ENCODE measurements around the gene CRTC3. TPM values are rescaled to one million over a fixed set of nuclear protein-coding genes. Genes with fewer than 3 reads are reported as not detected.

CRTC3 gene
- total and polyA plus RNA-seq, 2 donors (not counting 1 experiment from before 2014, with no cell fraction given) = 18.3 to 23.4 TPM

GRCh38 chr15:90552162-90552928, 22.6 kb downstream of the CRTC3 start:
- H3K4me1 ChIP-seq (ENCODE audit: control insufficient read depth, extremely low read depth, insufficient read depth, low read length) = peaks cover 14% of the 10 kb centered on the region
- H3K27me3 ChIP-seq (ENCODE audit: control insufficient read depth, insufficient read depth, low read length) = no peaks in the 10 kb centered on the region
- H3K9me3 ChIP-seq (ENCODE audit: control insufficient read depth, insufficient read depth, low read depth, low read length) = no peaks in the 10 kb centered on the region
- H2AFZ ChIP-seq (ENCODE audit: low read length) = no peak overlapping the region
- TF ChIP-seq EZH2 (IDR thresholded peaks at IDR 0.05; ENCODE audit: low read length, missing control alignments) = no peak
- TF ChIP-seq CTCF (conservative IDR thresholded peaks at IDR 0.05 in 1 of 2, IDR thresholded peaks at IDR 0.05 in 1 of 2; ENCODE audit: low read depth in 1 of 2, low read length in 2 of 2) = no peak
- H3K27ac ChIP-seq (ENCODE audit: insufficient read depth, low read length) = peak overlapping the region; percentile 93
- no peaks in the 10 kb centered on the region for H3K36me3 ChIP-seq (ENCODE audit: control insufficient read depth, insufficient read depth, low read length)
- peaks cover 9% of the 10 kb centered on the region for H3K79me2 ChIP-seq (ENCODE audit: control insufficient read depth, insufficient read depth, low read length)
- H3K9ac ChIP-seq (ENCODE audit: insufficient read depth, low read length) = peak overlapping the region; percentile 28
- H3K4me2 ChIP-seq (ENCODE audit: extremely low read depth, insufficient read depth, low read length) = peak overlapping the region; percentile 15
- H3K4me3 ChIP-seq (replicated peaks in 1 of 4; ENCODE audit: control extremely low read depth in 1 of 4, insufficient read depth in 1 of 4, low read depth in 3 of 4, low read length in 4 of 4) = no peak overlapping the region
- DNase-seq (ENCODE audit: low read depth in 2 of 2) = peak; percentile 80 to 96
- H4K20me1 ChIP-seq (ENCODE audit: control insufficient read depth, extremely low read depth, insufficient read depth, low read length) = no peaks in the 10 kb centered on the region

GRCh38 chr15:90552929-90553211, 23.1 kb downstream of the CRTC3 start:
- peak overlapping the region; percentile 93 for H3K27ac ChIP-seq (ENCODE audit: insufficient read depth, low read length)
- no peak for DNase-seq (ENCODE audit: low read depth in 2 of 2)
- H3K4me2 ChIP-seq (ENCODE audit: extremely low read depth, insufficient read depth, low read length) = peak overlapping the region; percentile 72
- H3K79me2 ChIP-seq (ENCODE audit: control insufficient read depth, insufficient read depth, low read length) = peaks cover 7% of the 10 kb centered on the region
- H3K36me3 ChIP-seq (ENCODE audit: control insufficient read depth, insufficient read depth, low read length) = no peaks in the 10 kb centered on the region
- TF ChIP-seq CTCF (conservative IDR thresholded peaks at IDR 0.05 in 1 of 2, IDR thresholded peaks at IDR 0.05 in 1 of 2; ENCODE audit: low read depth in 1 of 2, low read length in 2 of 2) (no peak), EZH2 (IDR thresholded peaks at IDR 0.05; ENCODE audit: low read length, missing control alignments) (no peak)
- H3K9ac ChIP-seq (ENCODE audit: insufficient read depth, low read length) = no peak overlapping the region
- H3K9me3 ChIP-seq (ENCODE audit: control insufficient read depth, insufficient read depth, low read depth, low read length) = no peaks in the 10 kb centered on the region
- H3K27me3 ChIP-seq (ENCODE audit: control insufficient read depth, insufficient read depth, low read length) = no peaks in the 10 kb centered on the region
- H3K4me1 ChIP-seq (ENCODE audit: control insufficient read depth, extremely low read depth, insufficient read depth, low read length) = peaks cover 19% of the 10 kb centered on the region
- H2AFZ ChIP-seq (ENCODE audit: low read length) = no peak overlapping the region
- H3K4me3 ChIP-seq (replicated peaks in 1 of 4; ENCODE audit: control extremely low read depth in 1 of 4, insufficient read depth in 1 of 4, low read depth in 3 of 4, low read length in 4 of 4) = peak overlapping the region in 1 of 4 experiments; percentile 27
- no peaks in the 10 kb centered on the region for H4K20me1 ChIP-seq (ENCODE audit: control insufficient read depth, extremely low read depth, insufficient read depth, low read length)

- H3K27me3 ChIP-seq (ENCODE audit: control insufficient read depth, insufficient read depth, low read length) = no peaks in the 10 kb centered on the region
- H3K79me2 ChIP-seq (ENCODE audit: control insufficient read depth, insufficient read depth, low read length) = peaks cover 7% of the 10 kb centered on the region
- DNase-seq (ENCODE audit: low read depth in 2 of 2) = peak; percentile 77 to 92
- no peak overlapping the region for H3K9ac ChIP-seq (ENCODE audit: insufficient read depth, low read length)
- no peaks in the 10 kb centered on the region for H3K9me3 ChIP-seq (ENCODE audit: control insufficient read depth, insufficient read depth, low read depth, low read length)
- TF ChIP-seq EZH2 (IDR thresholded peaks at IDR 0.05; ENCODE audit: low read length, missing control alignments) (no peak), CTCF (conservative IDR thresholded peaks at IDR 0.05 in 1 of 2, IDR thresholded peaks at IDR 0.05 in 1 of 2; ENCODE audit: low read depth in 1 of 2, low read length in 2 of 2) (no peak)
- no peaks in the 10 kb centered on the region for H3K36me3 ChIP-seq (ENCODE audit: control insufficient read depth, insufficient read depth, low read length)
- no peaks in the 10 kb centered on the region for H4K20me1 ChIP-seq (ENCODE audit: control insufficient read depth, extremely low read depth, insufficient read depth, low read length)
- H2AFZ ChIP-seq (ENCODE audit: low read length) = no peak overlapping the region
- peak overlapping the region; percentile 72 for H3K4me2 ChIP-seq (ENCODE audit: extremely low read depth, insufficient read depth, low read length)
- H3K4me3 ChIP-seq (replicated peaks in 1 of 4; ENCODE audit: control extremely low read depth in 1 of 4, insufficient read depth in 1 of 4, low read depth in 3 of 4, low read length in 4 of 4) = peak overlapping the region in 1 of 4 experiments; percentile 27
- peaks cover 24% of the 10 kb centered on the region for H3K4me1 ChIP-seq (ENCODE audit: control insufficient read depth, extremely low read depth, insufficient read depth, low read length)
- peak overlapping the region; percentile 93 for H3K27ac ChIP-seq (ENCODE audit: insufficient read depth, low read length)
Observed at GRCh38 chr15:90553248-90553745, 23.6 kb downstream of the CRTC3 start.

Measured in fibroblast of lung (primary cell).